SK-N-SH (cell line): ENCODE results near the gene ABCF3. TPM values are rescaled to one million over a fixed set of nuclear protein-coding genes. Genes with fewer than 3 reads are reported as not detected.

ENCODE experiments used
- CTCF ChIA-PET: fragments of 300-600, 350-600 bp; formaldehyde crosslinking; extraction: SDS; loops from one replicate; lab custom pipeline; 2021; lab: Yijun Ruan, JAX
- POLR2A ChIA-PET: fragments of 350-600 bp; sonication (Branson Sonifier 250); formaldehyde crosslinking; extraction: SDS; loops from one replicate; lab custom pipeline; 2020; ENCODE audit warnings: antibody characterized with exemption, inconsistent platforms; lab: Yijun Ruan, JAX
- DNase-seq: peaks from one replicate; pipeline ENCODE4 v3.0.0; 2012
- H2AFZ ChIP-seq: fragments of 200-600 bp; sonication (generic); 2 replicates; pipeline ENCODE4 v1.8.1; 2016; ENCODE audit warnings: antibody characterized with exemption, mild to moderate bottlenecking, low read depth
- H3F3A ChIP-seq: fragments of 200-600 bp; sonication (generic); replicated peaks from 2 replicates; pipeline ENCODE3; 2016; ENCODE audit warnings: antibody characterized with exemption, mild to moderate bottlenecking; ENCODE audit not compliant: insufficient read depth
- H3K27ac ChIP-seq, 2 experiments: fragments of 200-500 bp in 1 of 2; fragments of 200-600 bp in 1 of 2; sonication (Bioruptor generic) in 1 of 2; sonication (generic), shearing (Covaris generic) in 1 of 2; 2 replicates each; pipeline versions ENCODE4 v1.5.1 to v1.6.1; 2014 to 2016; ENCODE audit warnings: low read depth in 2 of 2, inconsistent platforms in 1 of 2, low read length in 1 of 2, mild to moderate bottlenecking in 1 of 2, mixed read lengths in 1 of 2
- H3K27me3 ChIP-seq: fragments of 200-600 bp; sonication (generic), shearing (Covaris generic); 2 replicates; pipeline ENCODE4 v1.6.1; 2016; ENCODE audit warnings: mixed run types; ENCODE audit not compliant: insufficient read depth
- H3K36me3 ChIP-seq, 2 experiments: fragments of 200-500 bp in 1 of 2; fragments of 200-600 bp in 1 of 2; sonication (Bioruptor generic) in 1 of 2; sonication (generic) in 1 of 2; replicated peaks in 1 of 2; 2 replicates each; pipeline versions ENCODE3 to v1.5.1; 2014 to 2016; ENCODE audit warnings: low read length in 1 of 2, mild to moderate bottlenecking in 1 of 2; ENCODE audit not compliant: insufficient read depth in 2 of 2, control insufficient read depth in 1 of 2
- H3K4me1 ChIP-seq, 2 experiments: fragments of 200-500 bp in 1 of 2; fragments of 200-600 bp in 1 of 2; sonication (Bioruptor generic) in 1 of 2; sonication (generic), shearing (Covaris generic) in 1 of 2; 2 replicates each; pipeline versions ENCODE4 v1.5.1 to v1.6.1; 2014 to 2016; ENCODE audit warnings: low read depth in 1 of 2, low read length in 1 of 2, mixed run types in 1 of 2; ENCODE audit not compliant: insufficient read depth in 2 of 2, control insufficient read depth in 1 of 2
- H3K4me2 ChIP-seq: fragments of 200-600 bp; sonication (generic), shearing (Covaris generic); 2 replicates; pipeline ENCODE4 v1.6.1; 2017; ENCODE audit warnings: mixed run types
- H3K4me3 ChIP-seq, 2 experiments: fragments of 200-500 bp in 1 of 2; fragments of 200-600 bp in 1 of 2; sonication (Bioruptor generic) in 1 of 2; sonication (generic), shearing (Covaris generic) in 1 of 2; 2 replicates each; pipeline versions ENCODE4 v1.5.1 to v1.8.1; 2014 to 2016; ENCODE audit warnings: low read depth in 2 of 2, inconsistent platforms in 1 of 2, low read length in 1 of 2, mild to moderate bottlenecking in 1 of 2, mixed read lengths in 1 of 2, moderate library complexity in 1 of 2
- H3K79me2 ChIP-seq: fragments of 200-600 bp; sonication (generic); 2 replicates; pipeline ENCODE4 v1.8.1; 2017; ENCODE audit warnings: mild to moderate bottlenecking; ENCODE audit not compliant: insufficient read depth
- H3K9ac ChIP-seq: fragments of 200-600 bp; sonication (generic); 2 replicates; pipeline ENCODE4 v1.6.1; 2017; ENCODE audit warnings: mixed run types
- H3K9me2 ChIP-seq: fragments of 200-600 bp; sonication (generic); 2 replicates; pipeline ENCODE4 v1.6.1; 2017; ENCODE audit warnings: mixed run types
- H3K9me3 ChIP-seq: fragments of 200-600 bp; sonication (generic); 2 replicates; pipeline ENCODE4 v1.6.1; 2017; ENCODE audit warnings: mixed run types, mild to moderate bottlenecking, moderate library complexity
- H4K20me1 ChIP-seq: fragments of 200-600 bp; sonication (generic); 2 replicates; pipeline ENCODE4 v1.6.1; 2017; ENCODE audit warnings: mild to moderate bottlenecking, mixed run types; ENCODE audit not compliant: insufficient read depth
- CHD2 ChIP-seq: fragments of 150-350 bp; IDR thresholded peaks from 2 replicates; pipeline ENCODE4 v1.6.1; 2018; ENCODE audit warnings: low read length; ENCODE audit not compliant: partially characterized antibody
- EP300 ChIP-seq, 2 experiments: IDR thresholded peaks; 2 replicates each; pipeline versions ENCODE4 v1.4.0 to v1.6.1; 2012; ENCODE audit warnings: borderline replicate concordance in 1 of 2, low read depth in 1 of 2, low read length in 1 of 2
- GATA2 ChIP-seq: sonication (generic); formaldehyde crosslinking; IDR thresholded peaks from 2 replicates; pipeline ENCODE4 v1.5.0; 2020; ENCODE audit warnings: mild to moderate bottlenecking, missing genetic modification reagents
- IRF3 ChIP-seq: fragments of 150-350 bp; IDR thresholded peaks from 2 replicates; pipeline ENCODE4 v1.6.1; 2016; ENCODE audit warnings: mild to moderate bottlenecking, low read depth, low read length
- JUND ChIP-seq: IDR thresholded peaks from 2 replicates; pipeline ENCODE4 v1.4.0; 2012
- MEF2A ChIP-seq: IDR thresholded peaks from 2 replicates; pipeline ENCODE4 v1.4.0; 2012; ENCODE audit warnings: low read depth, borderline replicate concordance
- MXI1 ChIP-seq: IDR thresholded peaks from 2 replicates; pipeline ENCODE4 v1.6.1; 2012; ENCODE audit warnings: mild to moderate bottlenecking, low read depth, low read length, improper control_type of control experiment
- NRF1 ChIP-seq: IDR thresholded peaks from 2 replicates; pipeline ENCODE4 v1.6.1; 2012; ENCODE audit warnings: low read depth, mild to moderate bottlenecking, low read length
- POLR2AphosphoS5 ChIP-seq: IDR thresholded peaks from 2 replicates; pipeline ENCODE4 v1.6.1; 2012; ENCODE audit warnings: low read depth, low read length
- RAD21 ChIP-seq: IDR thresholded peaks from 2 replicates; pipeline ENCODE4 v1.6.1; 2012; ENCODE audit warnings: mild to moderate bottlenecking, low read length
- REST ChIP-seq: IDR thresholded peaks from 2 replicates; pipeline ENCODE4 v1.6.1; 2012; ENCODE audit warnings: mild to moderate bottlenecking, low read depth, low read length, moderate library complexity
- RFX5 ChIP-seq: IDR thresholded peaks from 2 replicates; pipeline ENCODE4 v1.6.1; 2012; ENCODE audit warnings: mild to moderate bottlenecking, improper control_type of control experiment, low read length
- RXRA ChIP-seq: IDR thresholded peaks from 2 replicates; pipeline ENCODE4 v1.4.0; 2012; ENCODE audit warnings: low read depth, mild to moderate bottlenecking, borderline replicate concordance
- SMC3 ChIP-seq: IDR thresholded peaks from 2 replicates; pipeline ENCODE4 v1.6.1; 2012; ENCODE audit warnings: low read depth, low read length, improper control_type of control experiment
- TAF1 ChIP-seq: IDR thresholded peaks from 2 replicates; pipeline ENCODE4 v1.6.1; 2012; ENCODE audit warnings: low read depth, mild to moderate bottlenecking, low read length, moderate library complexity, borderline replicate concordance
- YY1 ChIP-seq: IDR thresholded peaks from 2 replicates; pipeline ENCODE4 v1.4.0; 2012; ENCODE audit warnings: low read depth, mild to moderate bottlenecking
- WGBS: methylation state at CpG from one replicate; pipeline ENCODE4 v1.1.6; 2017; ENCODE audit warnings: low lambda C conversion rate; 5-methylcytosine and 5-hydroxymethylcytosine counted together
- polyA plus RNA-seq, 3 experiments: library from polyadenylated mRNA; depleted of rRNA; stranded (reverse); fragments of >200 nt; gene quantifications; 2 replicates each; pipeline ENCODE4 v1.2.3, GENCODE V29; 2012
- TF ChIP-seq, protein P1 (sequence below): fragments of 200-600 bp; sonication (generic); IDR thresholded peaks from 2 replicates; pipeline ENCODE4 v1.6.1; 2017; ENCODE audit warnings: antibody characterized with exemption, mild to moderate bottlenecking, moderate library complexity
- TF ChIP-seq, protein P2 (sequence below): fragments of 150-350 bp; IDR thresholded peaks from 2 replicates; pipeline ENCODE4 v1.6.1; 2017; ENCODE audit warnings: antibody characterized with exemption, low read length, low read depth, borderline replicate concordance

Gene ABCF3
- polyA plus RNA-seq (2012; rRNA removed), result 55.6 and 59.2 TPM in 2 replicates
- 23.3 and 30.6 TPM in 2 replicates for polyA plus RNA-seq (2012; cell fraction: cytosol; rRNA removed)
- 148 and 153 TPM in 2 replicates for polyA plus RNA-seq (2012; cell fraction: nucleus; rRNA removed)

- Histone ChIP-seq H3K4me3 (peak within 1 kb of the TSS; percentile 99 to 100), H3K27ac (peak within 1 kb of the TSS; percentile 84 to 96), H2AFZ (peak within 1 kb of the TSS; percentile 50; the same call in 1 of the 2 replicates), H3K36me3 (peaks cover 40 to 64% of the 10 kb centered on the region in 2 experiments), H4K20me1 (0 out of 2 replicates have a peak, but pooled peaks cover 19% of the 10 kb centered on the region), H3K4me2 (peak within 1 kb of the TSS; percentile 98), H3K79me2 (peaks cover 46% of the 10 kb centered on the region), H3F3A (peaks cover 33% of the 10 kb centered on the region), H3K27me3 (no peaks in the 10 kb centered on the region), H3K9me3 (no peaks in the 10 kb centered on the region), H3K4me1 (peaks cover 6 to 20% of the 10 kb centered on the region in 2 experiments; a peak in 3 of 4 replicates)
- ChIA-PET POLR2A (interaction anchor here (0.6 to 1.4 kb wide), 6 partner anchors 10 to 60 kb away, joined by 3 to 6 read pairs (median 6); partner anchors contain the start of genes AP2M1 and VWA5B2), CTCF (interaction anchor here (1.0 to 3.2 kb wide), 8 partner anchors 9 to 141 kb away, joined by 3 to 13 read pairs (median 4); partner anchors contain the start of genes AP2M1 and EEF1AKMT4)
- 1% methylated on average over 38 of the region's 45 CpGs for WGBS
- DNase-seq, result peak; percentile 45
- TF ChIP-seq EP300 (IDR thresholded peaks at IDR 0.05; ENCODE audit: borderline replicate concordance in 1 of 2, low read depth in 1 of 2, low read length in 1 of 2), result no peak
- no peak for TF ChIP-seq CHD2
- peak; percentile 79 for TF ChIP-seq TAF1
- TF ChIP-seq IRF3, result no peak
- peak; percentile 91 for TF ChIP-seq YY1
- TF ChIP-seq RFX5, result no peak
- no peak for TF ChIP-seq GATA2 (CRISPR knock-in tag)
- no peak for TF ChIP-seq RAD21
- TF ChIP-seq, protein P1, sequence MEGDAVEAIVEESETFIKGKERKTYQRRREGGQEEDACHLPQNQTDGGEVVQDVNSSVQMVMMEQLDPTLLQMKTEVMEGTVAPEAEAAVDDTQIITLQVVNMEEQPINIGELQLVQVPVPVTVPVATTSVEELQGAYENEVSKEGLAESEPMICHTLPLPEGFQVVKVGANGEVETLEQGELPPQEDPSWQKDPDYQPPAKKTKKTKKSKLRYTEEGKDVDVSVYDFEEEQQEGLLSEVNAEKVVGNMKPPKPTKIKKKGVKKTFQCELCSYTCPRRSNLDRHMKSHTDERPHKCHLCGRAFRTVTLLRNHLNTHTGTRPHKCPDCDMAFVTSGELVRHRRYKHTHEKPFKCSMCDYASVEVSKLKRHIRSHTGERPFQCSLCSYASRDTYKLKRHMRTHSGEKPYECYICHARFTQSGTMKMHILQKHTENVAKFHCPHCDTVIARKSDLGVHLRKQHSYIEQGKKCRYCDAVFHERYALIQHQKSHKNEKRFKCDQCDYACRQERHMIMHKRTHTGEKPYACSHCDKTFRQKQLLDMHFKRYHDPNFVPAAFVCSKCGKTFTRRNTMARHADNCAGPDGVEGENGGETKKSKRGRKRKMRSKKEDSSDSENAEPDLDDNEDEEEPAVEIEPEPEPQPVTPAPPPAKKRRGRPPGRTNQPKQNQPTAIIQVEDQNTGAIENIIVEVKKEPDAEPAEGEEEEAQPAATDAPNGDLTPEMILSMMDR, result no peak
- TF ChIP-seq NRF1, result no peak
- TF ChIP-seq RXRA, result no peak
- TF ChIP-seq POLR2AphosphoS5, result peak; percentile 39; the same call in 1 of the 2 replicates
- TF ChIP-seq MXI1, result no peak
- no peak for TF ChIP-seq REST
- TF ChIP-seq MEF2A, result no peak
- 0 out of 2 replicates have a peak, but pooled peaks have one; percentile 0 for TF ChIP-seq SMC3
- TF ChIP-seq, protein P2, sequence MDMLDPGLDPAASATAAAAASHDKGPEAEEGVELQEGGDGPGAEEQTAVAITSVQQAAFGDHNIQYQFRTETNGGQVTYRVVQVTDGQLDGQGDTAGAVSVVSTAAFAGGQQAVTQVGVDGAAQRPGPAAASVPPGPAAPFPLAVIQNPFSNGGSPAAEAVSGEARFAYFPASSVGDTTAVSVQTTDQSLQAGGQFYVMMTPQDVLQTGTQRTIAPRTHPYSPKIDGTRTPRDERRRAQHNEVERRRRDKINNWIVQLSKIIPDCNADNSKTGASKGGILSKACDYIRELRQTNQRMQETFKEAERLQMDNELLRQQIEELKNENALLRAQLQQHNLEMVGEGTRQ, result no peak
- no peak for TF ChIP-seq JUND
- TF ChIP-seq, all 33 proteins: peak for 4
- peak within 1 kb of the TSS; percentile 81 for H3K9ac ChIP-seq
- H3K9me2 ChIP-seq, result no peaks in the 10 kb centered on the region
Measured at GRCh38 chr3:184186184-184186901, at the start of gene ABCF3. Gene ABCF3, plus strand, starts transcription at chr3:184186199. Its CDS starts 9 bp downstream, at chr3:184186208.
